Astrocyte of the spinal cord (primary cell): ENCODE measurements around the gene CDH5.
A peak's percentile ranks its signal among the peaks of the same experiment; 100 is the strongest.

ENCODE experiments used
- DNase-seq: peaks from one replicate; pipeline ENCODE4 v3.0.0; 2011; ENCODE audit warnings: low read depth, low spot score
- H3K4me3 ChIP-seq: 2 replicates; pipeline ENCODE4 v1.5.1; 2011; ENCODE audit warnings: low read depth, mild to moderate bottlenecking, low read length, moderate library complexity
- in situ Hi-C: cut with HindIII; loops from 2 replicates; pipeline ENCODE4 v1.10.0; 2017; ENCODE audit warnings: low sequenced_read_pairs
- TF ChIP-seq, protein P1 (sequence below): IDR thresholded peaks from 2 replicates; pipeline ENCODE4 v1.5.1; 2012; ENCODE audit warnings: low read depth, mild to moderate bottlenecking, low read length, inconsistent platforms

The CDH5 gene

DNA sequence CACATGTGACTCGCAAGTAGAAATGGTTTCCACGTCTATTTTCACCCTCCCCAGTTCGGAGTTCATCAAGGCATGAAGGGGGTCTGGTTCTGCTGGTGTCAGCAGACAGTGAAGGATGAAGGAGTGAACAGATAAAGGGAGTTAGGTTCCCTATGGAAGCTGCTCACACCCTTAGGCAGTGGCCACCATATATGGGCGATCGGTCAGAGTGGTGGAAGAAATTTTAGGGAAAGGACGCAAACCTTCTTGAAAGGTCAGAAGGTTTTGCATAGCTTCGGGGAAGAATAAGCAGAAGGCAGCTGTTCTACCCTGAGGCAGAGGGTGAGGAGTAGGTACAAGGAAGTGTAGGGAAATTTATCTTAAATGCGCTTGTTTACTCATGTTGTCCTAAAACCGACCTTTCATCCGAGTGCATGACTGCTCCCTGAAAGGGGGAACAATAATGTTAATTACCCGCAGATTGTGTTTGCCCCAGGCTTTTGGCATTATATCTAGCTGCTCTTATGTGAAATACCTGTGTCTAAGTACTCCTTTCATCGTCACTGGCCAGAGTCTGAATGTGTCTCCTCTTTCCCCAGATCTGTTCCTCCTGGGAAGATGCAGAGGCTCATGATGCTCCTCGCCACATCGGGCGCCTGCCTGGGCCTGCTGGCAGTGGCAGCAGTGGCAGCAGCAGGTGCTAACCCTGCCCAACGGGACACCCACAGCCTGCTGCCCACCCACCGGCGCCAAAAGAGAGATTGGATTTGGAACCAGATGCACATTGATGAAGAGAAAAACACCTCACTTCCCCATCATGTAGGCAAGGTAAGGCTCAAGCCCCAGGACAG lies 12.5 kb downstream of the CDH5 start:
- in situ Hi-C loops: no loop called here
- DNase-seq: no peak
- H3K4me3 ChIP-seq: no peak overlapping the region
- TF ChIP-seq, protein P1, sequence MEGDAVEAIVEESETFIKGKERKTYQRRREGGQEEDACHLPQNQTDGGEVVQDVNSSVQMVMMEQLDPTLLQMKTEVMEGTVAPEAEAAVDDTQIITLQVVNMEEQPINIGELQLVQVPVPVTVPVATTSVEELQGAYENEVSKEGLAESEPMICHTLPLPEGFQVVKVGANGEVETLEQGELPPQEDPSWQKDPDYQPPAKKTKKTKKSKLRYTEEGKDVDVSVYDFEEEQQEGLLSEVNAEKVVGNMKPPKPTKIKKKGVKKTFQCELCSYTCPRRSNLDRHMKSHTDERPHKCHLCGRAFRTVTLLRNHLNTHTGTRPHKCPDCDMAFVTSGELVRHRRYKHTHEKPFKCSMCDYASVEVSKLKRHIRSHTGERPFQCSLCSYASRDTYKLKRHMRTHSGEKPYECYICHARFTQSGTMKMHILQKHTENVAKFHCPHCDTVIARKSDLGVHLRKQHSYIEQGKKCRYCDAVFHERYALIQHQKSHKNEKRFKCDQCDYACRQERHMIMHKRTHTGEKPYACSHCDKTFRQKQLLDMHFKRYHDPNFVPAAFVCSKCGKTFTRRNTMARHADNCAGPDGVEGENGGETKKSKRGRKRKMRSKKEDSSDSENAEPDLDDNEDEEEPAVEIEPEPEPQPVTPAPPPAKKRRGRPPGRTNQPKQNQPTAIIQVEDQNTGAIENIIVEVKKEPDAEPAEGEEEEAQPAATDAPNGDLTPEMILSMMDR: no peak

DNA sequence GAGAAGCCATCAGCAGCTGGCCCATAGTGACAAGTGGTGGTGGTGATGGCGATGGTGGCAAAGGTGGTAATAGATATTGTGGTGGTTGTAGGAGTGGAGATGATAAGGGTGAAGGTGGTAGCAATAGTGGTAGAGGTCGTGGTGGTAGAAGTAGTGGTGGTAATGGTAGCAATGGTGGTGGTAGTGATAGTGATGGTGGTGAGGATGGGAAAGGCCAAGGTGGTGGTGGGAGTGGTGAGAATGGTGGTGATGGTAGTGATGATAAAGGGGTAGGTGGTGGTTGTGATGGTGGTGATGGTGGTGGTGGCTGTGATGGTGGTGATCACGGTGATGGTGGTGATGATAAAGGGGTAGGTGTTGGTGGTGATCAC lies 13.1 kb downstream of the CDH5 start:
- in situ Hi-C loops: no loop called here
- TF ChIP-seq, protein P1: no peak
- no peak overlapping the region for H3K4me3 ChIP-seq
- no peak for DNase-seq

DNA sequence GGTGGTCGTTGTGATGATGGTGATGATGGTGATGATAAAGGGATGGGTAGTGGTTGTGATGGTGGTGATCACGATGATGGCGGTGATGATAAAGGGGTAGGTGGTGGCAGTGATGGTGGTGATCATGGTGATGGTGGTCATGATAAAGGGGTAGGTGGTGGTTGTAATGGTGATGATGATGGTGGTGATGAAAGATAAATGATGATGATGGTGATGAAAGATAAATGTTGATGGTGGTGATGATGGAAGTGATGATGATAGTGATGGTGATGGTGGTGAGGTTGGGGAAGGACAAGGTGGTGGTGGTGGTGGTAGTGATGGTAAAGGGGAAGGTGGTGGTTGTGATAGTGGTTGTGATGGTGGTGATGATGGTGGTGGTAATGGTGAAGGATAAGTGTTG lies 13.9 kb downstream of the CDH5 start:
- TF ChIP-seq, protein P1: no peak
- DNase-seq: no peak
- in situ Hi-C loops: no loop called here
- no peak overlapping the region for H3K4me3 ChIP-seq

DNA sequence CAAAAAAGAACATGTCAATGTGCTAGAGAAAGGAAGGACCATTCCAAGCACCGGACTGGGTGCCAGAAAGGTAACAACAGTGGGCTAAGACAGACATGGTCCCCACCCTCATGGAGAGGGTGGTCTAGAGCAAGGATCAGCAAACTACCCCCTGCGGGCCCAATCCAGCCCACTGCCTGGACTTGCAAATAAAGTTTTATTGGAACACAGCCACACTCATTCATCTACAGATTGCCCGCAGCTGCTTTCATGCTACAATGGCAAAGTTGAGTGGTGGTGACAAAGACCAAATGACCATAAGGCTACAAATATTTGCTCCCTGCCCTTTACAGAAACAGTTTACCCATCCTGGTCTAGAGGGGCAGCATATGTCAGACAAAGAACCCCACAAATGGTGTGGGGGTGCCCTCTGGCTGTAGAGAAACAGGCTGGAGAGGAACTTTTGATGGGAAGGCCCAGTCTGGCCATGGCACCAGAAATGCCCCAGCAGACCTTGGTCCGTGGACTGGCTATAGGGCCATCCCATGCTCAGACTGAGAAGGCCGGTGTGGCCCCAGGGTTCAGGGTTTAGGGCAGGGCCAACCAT lies 15.2 kb downstream of the CDH5 start:
- TF ChIP-seq, protein P1: no peak
- H3K4me3 ChIP-seq: no peak overlapping the region
- no peak for DNase-seq
- in situ Hi-C loops: no loop called here

DNA sequence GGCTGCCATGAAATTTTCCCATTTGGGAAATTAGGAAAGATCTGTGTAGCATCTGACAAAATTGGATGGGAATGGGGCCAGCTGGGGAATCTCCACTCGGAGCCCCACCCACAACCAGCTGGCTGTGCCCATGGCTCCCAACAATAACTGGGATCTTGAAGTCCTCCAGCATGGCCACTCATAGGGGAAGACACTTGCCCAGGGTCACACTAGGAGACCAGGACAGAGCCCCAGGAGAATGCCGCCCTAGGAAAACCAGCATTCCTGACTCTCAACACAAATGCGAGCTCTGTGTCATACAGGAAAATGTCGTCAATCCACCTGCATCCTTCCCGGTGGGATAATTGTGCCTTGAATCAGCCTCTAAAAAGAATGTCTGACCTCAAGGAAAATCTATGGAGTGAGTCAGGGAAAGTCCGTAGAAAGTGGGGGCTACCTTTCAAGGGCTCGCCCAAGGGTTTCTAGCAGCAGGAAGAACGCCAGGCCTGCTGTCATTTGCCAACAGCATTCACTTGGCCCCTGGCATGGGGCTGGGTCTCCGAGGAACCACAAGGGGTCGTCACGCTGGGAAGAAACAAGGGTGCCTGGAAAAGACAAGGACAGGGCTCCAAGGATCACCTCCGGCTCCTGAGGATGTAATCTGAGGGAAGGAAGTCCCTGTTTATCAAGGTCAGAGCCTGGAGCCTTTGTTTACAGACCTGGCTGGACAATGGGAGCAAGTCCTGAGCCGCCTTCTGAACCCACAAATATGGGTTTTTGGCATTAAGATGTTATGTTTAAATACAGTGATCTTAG lies 15.9 kb downstream of the CDH5 start:
- peak; percentile 85 for DNase-seq
- TF ChIP-seq, protein P1: peak; percentile 17
- no peak overlapping the region for H3K4me3 ChIP-seq
- in situ Hi-C loops: no loop called here

DNA sequence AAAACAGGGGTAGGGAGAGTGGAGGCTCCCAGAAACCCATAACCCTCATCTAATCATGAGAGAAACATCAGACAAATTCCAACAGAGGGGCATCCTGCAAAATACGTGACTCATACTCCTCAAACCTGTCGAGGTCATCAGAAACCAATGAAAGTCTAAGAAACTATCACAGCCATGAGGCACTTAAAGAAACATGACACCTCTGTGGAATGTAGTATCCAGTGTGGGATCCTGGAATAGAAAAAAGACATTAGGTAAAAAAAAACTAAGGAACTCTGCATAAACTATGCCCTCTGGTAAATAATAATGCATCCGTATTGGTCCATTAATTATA lies 16.4 kb downstream of the CDH5 start:
- no peak overlapping the region for H3K4me3 ChIP-seq
- in situ Hi-C loops: no loop called here
- TF ChIP-seq, protein P1: no peak
- peak; percentile 88 for DNase-seq
